Osteoblast (primary cell): Measurements from ENCODE around the gene ZNF618. TPM values are rescaled to one million over a fixed set of nuclear protein-coding genes. Genes with fewer than 3 reads are reported as not detected.

ENCODE experiments used
- DNase-seq: peaks from one replicate; pipeline ENCODE4 v3.0.0; 2011; ENCODE audit warnings: low spot score, mixed read lengths; ENCODE audit not compliant: insufficient read length; ENCODE audit errors: missing footprints
- H2AFZ ChIP-seq: 2 replicates; pipeline ENCODE4 v1.6.0; 2011; ENCODE audit warnings: mild to moderate bottlenecking, low read length
- H3K27ac ChIP-seq: 2 replicates; pipeline ENCODE4 v1.5.1; 2011; ENCODE audit warnings: mild to moderate bottlenecking, low read depth, low read length, moderate library complexity
- H3K27me3 ChIP-seq: 2 replicates; pipeline ENCODE4 v1.6.0; 2012; ENCODE audit warnings: mild to moderate bottlenecking, control low read depth, inconsistent platforms, low read length, moderate library complexity; ENCODE audit not compliant: insufficient read depth
- H3K36me3 ChIP-seq: 2 replicates; pipeline ENCODE4 v1.5.1; 2011; ENCODE audit warnings: mild to moderate bottlenecking, low read length, control low read depth, moderate library complexity; ENCODE audit not compliant: insufficient read depth
- H3K4me1 ChIP-seq: 2 replicates; pipeline ENCODE4 v1.5.1; 2011; ENCODE audit warnings: mild to moderate bottlenecking, low read length, control low read depth, moderate library complexity; ENCODE audit not compliant: insufficient read depth
- H3K4me2 ChIP-seq: 2 replicates; pipeline ENCODE4 v1.6.0; 2011; ENCODE audit warnings: mild to moderate bottlenecking, low read length; ENCODE audit not compliant: insufficient read depth
- H3K4me3 ChIP-seq: fragments of 200-600 bp; sonication (generic); 3 replicates; pipeline ENCODE4 v1.5.1; 2012; ENCODE audit warnings: mild to moderate bottlenecking, low read length, inconsistent platforms; ENCODE audit not compliant: insufficient read depth
- H3K79me2 ChIP-seq: 2 replicates; pipeline ENCODE4 v1.6.0; 2012; ENCODE audit warnings: mild to moderate bottlenecking, low read length, control low read depth, inconsistent platforms; ENCODE audit not compliant: insufficient read depth
- H3K9me3 ChIP-seq: 2 replicates; pipeline ENCODE4 v1.5.1; 2011; ENCODE audit warnings: low read depth, low read length, control low read depth
- H4K20me1 ChIP-seq: 2 replicates; pipeline ENCODE4 v1.6.0; 2012; ENCODE audit warnings: mild to moderate bottlenecking, low read length, control low read depth; ENCODE audit not compliant: insufficient read depth
- CTCF ChIP-seq: IDR thresholded peaks from 2 replicates; pipeline ENCODE4 v1.5.1; 2011; ENCODE audit warnings: mild to moderate bottlenecking, low read depth, low read length, moderate library complexity; ENCODE audit errors: extremely low read depth
- total RNA-seq: library from RNA; depleted of rRNA; stranded (reverse); fragments of >200 nt; gene quantifications from 2 replicates; pipeline ENCODE4 v1.2.3, GENCODE V29; 2012

The ZNF618 gene
- total RNA-seq, 1 donor, result 10.1 TPM

- TF ChIP-seq CTCF, result no peak
Observed at GRCh38 chr9:113863345-113863744, 12.8 kb upstream of the ZNF618 start.

GRCh38 chr9:113868501-113868900, 7.6 kb upstream of the ZNF618 start:
- H3K9me3 ChIP-seq, result no peaks in the 10 kb centered on the region
- no peaks in the 10 kb centered on the region for H3K36me3 ChIP-seq
- no peak overlapping the region for H3K4me2 ChIP-seq
- H3K4me1 ChIP-seq, result no peaks in the 10 kb centered on the region
- no peak overlapping the region for H3K27ac ChIP-seq
- no peak for TF ChIP-seq CTCF
- H3K4me3 ChIP-seq, result no peak overlapping the region
- no peaks in the 10 kb centered on the region for H4K20me1 ChIP-seq
- no peaks in the 10 kb centered on the region for H3K79me2 ChIP-seq
- H3K27me3 ChIP-seq, result peaks cover 21% of the 10 kb centered on the region
- no peak overlapping the region for H2AFZ ChIP-seq
- no peak for DNase-seq

More at GRCh38 chr9:113863345-113863744, 12.8 kb upstream of the ZNF618 start:
- Histone ChIP-seq H3K36me3 (no peaks in the 10 kb centered on the region), H3K27ac (no peak overlapping the region), H3K4me1 (no peaks in the 10 kb centered on the region), H3K27me3 (peaks cover 31% of the 10 kb centered on the region), H3K4me2 (no peak overlapping the region), H3K4me3 (no peak overlapping the region), H4K20me1 (no peaks in the 10 kb centered on the region), H3K9me3 (no peaks in the 10 kb centered on the region), H2AFZ (no peak overlapping the region), H3K79me2 (no peaks in the 10 kb centered on the region)
- DNase-seq, result no peak

GRCh38 chr9:113872485-113873143, 3.5 kb upstream of the ZNF618 start:
- Histone ChIP-seq H3K9me3 (no peaks in the 10 kb centered on the region), H3K4me3 (no peak overlapping the region), H3K36me3 (no peaks in the 10 kb centered on the region), H3K4me2 (no peak overlapping the region), H3K4me1 (peaks cover 3% of the 10 kb centered on the region), H2AFZ (no peak overlapping the region), H3K79me2 (peaks cover 8% of the 10 kb centered on the region), H3K27ac (no peak overlapping the region), H4K20me1 (no peaks in the 10 kb centered on the region), H3K27me3 (peaks cover 13% of the 10 kb centered on the region)
- DNase-seq, result no peak
- TF ChIP-seq CTCF, result no peak

- Histone ChIP-seq H3K4me2 (no peak overlapping the region), H3K9me3 (no peaks in the 10 kb centered on the region), H2AFZ (no peak overlapping the region), H3K27me3 (peaks cover 11% of the 10 kb centered on the region), H3K36me3 (no peaks in the 10 kb centered on the region), H3K27ac (no peak overlapping the region), H3K4me3 (no peak overlapping the region), H3K4me1 (peaks cover 10% of the 10 kb centered on the region), H4K20me1 (no peaks in the 10 kb centered on the region), H3K79me2 (peaks cover 16% of the 10 kb centered on the region)
- TF ChIP-seq CTCF, result no peak
- peak; percentile 73 for DNase-seq
Observed at GRCh38 chr9:113873446-113873845, 2.7 kb upstream of the ZNF618 start.
